H1 (cell line): ENCODE data around the gene DVL1. TPM values are rescaled to one million over a fixed set of nuclear protein-coding genes. Genes with fewer than 3 reads are reported as not detected.

Experiments used
- BCL11A ChIP-seq, 2 experiments: IDR thresholded peaks; one replicate each; pipeline ENCODE4 v1.6.1; 2011; ENCODE audit warnings: low read depth in 2 of 2, low read length in 2 of 2, mild to moderate bottlenecking in 2 of 2
- HDAC2 ChIP-seq, 2 experiments: fragments of 300-600 bp in 1 of 2; sonication (generic) in 1 of 2; IDR thresholded peaks; 2 replicates each; pipeline ENCODE4 v1.6.1; 2011 to 2012; ENCODE audit warnings: low read depth in 2 of 2, low read length in 2 of 2, mild to moderate bottlenecking in 2 of 2, moderate library complexity in 2 of 2, borderline replicate concordance in 1 of 2, inconsistent platforms in 1 of 2
- JUND ChIP-seq: IDR thresholded peaks from 2 replicates; pipeline ENCODE4 v1.6.1; 2011; ENCODE audit warnings: mild to moderate bottlenecking, improper control_type of control experiment, low read length
- KDM5A ChIP-seq: fragments of 200-600 bp; IDR thresholded peaks from 2 replicates; pipeline ENCODE4 v1.7.1; 2012; ENCODE audit warnings: mild to moderate bottlenecking, low read length, inconsistent platforms, mixed read lengths
- MAFK ChIP-seq: IDR thresholded peaks from 2 replicates; pipeline ENCODE4 v1.6.1; 2012; ENCODE audit warnings: low read depth, mild to moderate bottlenecking, improper control_type of control experiment, low read length
- POLR2A ChIP-seq, 2 experiments: IDR thresholded peaks; 1 replicate in 1 of 2; 2 replicates in 1 of 2; pipeline ENCODE4 v1.6.1; 2011; ENCODE audit warnings: low read depth in 2 of 2, low read length in 2 of 2, mild to moderate bottlenecking in 2 of 2; ENCODE audit errors: control extremely low read depth in 1 of 2
- POU5F1 ChIP-seq: IDR thresholded peaks from 2 replicates; pipeline ENCODE4 v1.6.1; 2011; ENCODE audit warnings: low read depth, mild to moderate bottlenecking, low read length, moderate library complexity
- SP2 ChIP-seq: IDR thresholded peaks from 2 replicates; pipeline ENCODE4 v1.6.1; 2012; ENCODE audit warnings: mild to moderate bottlenecking, low read length, inconsistent platforms
- polyA plus RNA-seq, 7 experiments: library from polyadenylated mRNA; depleted of rRNA in 3 of 7; stranded (reverse) in 5 of 7; unstranded in 2 of 7; fragments of >200 nt in 5 of 7; fragments of 200-250 nt in 2 of 7; gene quantifications; 1 replicate in 5 of 7; 2 replicates in 1 of 7; 4 replicates in 1 of 7; pipeline versions ENCODE4 v1.2.1 to v1.2.3, GENCODE V29; 2011 to 2013; ENCODE audit warnings: missing spikeins in 2 of 7, mixed read lengths in 2 of 7
- total RNA-seq: library from RNA; stranded (reverse); fragmentation: NEBNext Ultra II Directional; extraction: Animal tissue kit (Norgen Biotek cat#: 25700); gene quantifications from 2 replicates; pipeline ENCODE4 v1.2.1, GENCODE V29; 2021
- TF ChIP-seq, protein P1 (sequence below): fragments of 300-600 bp; sonication (generic); IDR thresholded peaks from 2 replicates; pipeline ENCODE4 v1.7.1; 2012; ENCODE audit warnings: low read length, moderate library complexity, mild to moderate bottlenecking, inconsistent platforms; ENCODE audit not compliant: insufficient replicate concordance

DVL1 gene
- total and polyA plus RNA-seq, 2 of the 8 experiments (the other 6 are each of a cell fraction or from before 2014, with no cell fraction given) = 39.4 to 58.9 TPM

GRCh38 chr1:1304331-1305299 is 44.6 kb downstream of the DVL1 start (continued):
- TF ChIP-seq, protein P1, sequence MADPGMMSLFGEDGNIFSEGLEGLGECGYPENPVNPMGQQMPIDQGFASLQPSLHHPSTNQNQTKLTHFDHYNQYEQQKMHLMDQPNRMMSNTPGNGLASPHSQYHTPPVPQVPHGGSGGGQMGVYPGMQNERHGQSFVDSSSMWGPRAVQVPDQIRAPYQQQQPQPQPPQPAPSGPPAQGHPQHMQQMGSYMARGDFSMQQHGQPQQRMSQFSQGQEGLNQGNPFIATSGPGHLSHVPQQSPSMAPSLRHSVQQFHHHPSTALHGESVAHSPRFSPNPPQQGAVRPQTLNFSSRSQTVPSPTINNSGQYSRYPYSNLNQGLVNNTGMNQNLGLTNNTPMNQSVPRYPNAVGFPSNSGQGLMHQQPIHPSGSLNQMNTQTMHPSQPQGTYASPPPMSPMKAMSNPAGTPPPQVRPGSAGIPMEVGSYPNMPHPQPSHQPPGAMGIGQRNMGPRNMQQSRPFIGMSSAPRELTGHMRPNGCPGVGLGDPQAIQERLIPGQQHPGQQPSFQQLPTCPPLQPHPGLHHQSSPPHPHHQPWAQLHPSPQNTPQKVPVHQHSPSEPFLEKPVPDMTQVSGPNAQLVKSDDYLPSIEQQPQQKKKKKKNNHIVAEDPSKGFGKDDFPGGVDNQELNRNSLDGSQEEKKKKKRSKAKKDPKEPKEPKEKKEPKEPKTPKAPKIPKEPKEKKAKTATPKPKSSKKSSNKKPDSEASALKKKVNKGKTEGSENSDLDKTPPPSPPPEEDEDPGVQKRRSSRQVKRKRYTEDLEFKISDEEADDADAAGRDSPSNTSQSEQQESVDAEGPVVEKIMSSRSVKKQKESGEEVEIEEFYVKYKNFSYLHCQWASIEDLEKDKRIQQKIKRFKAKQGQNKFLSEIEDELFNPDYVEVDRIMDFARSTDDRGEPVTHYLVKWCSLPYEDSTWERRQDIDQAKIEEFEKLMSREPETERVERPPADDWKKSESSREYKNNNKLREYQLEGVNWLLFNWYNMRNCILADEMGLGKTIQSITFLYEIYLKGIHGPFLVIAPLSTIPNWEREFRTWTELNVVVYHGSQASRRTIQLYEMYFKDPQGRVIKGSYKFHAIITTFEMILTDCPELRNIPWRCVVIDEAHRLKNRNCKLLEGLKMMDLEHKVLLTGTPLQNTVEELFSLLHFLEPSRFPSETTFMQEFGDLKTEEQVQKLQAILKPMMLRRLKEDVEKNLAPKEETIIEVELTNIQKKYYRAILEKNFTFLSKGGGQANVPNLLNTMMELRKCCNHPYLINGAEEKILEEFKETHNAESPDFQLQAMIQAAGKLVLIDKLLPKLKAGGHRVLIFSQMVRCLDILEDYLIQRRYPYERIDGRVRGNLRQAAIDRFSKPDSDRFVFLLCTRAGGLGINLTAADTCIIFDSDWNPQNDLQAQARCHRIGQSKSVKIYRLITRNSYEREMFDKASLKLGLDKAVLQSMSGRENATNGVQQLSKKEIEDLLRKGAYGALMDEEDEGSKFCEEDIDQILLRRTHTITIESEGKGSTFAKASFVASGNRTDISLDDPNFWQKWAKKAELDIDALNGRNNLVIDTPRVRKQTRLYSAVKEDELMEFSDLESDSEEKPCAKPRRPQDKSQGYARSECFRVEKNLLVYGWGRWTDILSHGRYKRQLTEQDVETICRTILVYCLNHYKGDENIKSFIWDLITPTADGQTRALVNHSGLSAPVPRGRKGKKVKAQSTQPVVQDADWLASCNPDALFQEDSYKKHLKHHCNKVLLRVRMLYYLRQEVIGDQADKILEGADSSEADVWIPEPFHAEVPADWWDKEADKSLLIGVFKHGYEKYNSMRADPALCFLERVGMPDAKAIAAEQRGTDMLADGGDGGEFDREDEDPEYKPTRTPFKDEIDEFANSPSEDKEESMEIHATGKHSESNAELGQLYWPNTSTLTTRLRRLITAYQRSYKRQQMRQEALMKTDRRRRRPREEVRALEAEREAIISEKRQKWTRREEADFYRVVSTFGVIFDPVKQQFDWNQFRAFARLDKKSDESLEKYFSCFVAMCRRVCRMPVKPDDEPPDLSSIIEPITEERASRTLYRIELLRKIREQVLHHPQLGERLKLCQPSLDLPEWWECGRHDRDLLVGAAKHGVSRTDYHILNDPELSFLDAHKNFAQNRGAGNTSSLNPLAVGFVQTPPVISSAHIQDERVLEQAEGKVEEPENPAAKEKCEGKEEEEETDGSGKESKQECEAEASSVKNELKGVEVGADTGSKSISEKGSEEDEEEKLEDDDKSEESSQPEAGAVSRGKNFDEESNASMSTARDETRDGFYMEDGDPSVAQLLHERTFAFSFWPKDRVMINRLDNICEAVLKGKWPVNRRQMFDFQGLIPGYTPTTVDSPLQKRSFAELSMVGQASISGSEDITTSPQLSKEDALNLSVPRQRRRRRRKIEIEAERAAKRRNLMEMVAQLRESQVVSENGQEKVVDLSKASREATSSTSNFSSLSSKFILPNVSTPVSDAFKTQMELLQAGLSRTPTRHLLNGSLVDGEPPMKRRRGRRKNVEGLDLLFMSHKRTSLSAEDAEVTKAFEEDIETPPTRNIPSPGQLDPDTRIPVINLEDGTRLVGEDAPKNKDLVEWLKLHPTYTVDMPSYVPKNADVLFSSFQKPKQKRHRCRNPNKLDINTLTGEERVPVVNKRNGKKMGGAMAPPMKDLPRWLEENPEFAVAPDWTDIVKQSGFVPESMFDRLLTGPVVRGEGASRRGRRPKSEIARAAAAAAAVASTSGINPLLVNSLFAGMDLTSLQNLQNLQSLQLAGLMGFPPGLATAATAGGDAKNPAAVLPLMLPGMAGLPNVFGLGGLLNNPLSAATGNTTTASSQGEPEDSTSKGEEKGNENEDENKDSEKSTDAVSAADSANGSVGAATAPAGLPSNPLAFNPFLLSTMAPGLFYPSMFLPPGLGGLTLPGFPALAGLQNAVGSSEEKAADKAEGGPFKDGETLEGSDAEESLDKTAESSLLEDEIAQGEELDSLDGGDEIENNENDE = no peak
- no peak for TF ChIP-seq KDM5A
- no peak for TF ChIP-seq HDAC2 (IDR thresholded peaks at IDR 0.05; ENCODE audit: borderline replicate concordance in 1 of 2, low read depth in 2 of 2, low read length in 2 of 2)
- TF ChIP-seq POU5F1 = no peak
- TF ChIP-seq MAFK = no peak
- peak; percentile 76; the same call in 1 of the 2 replicates for TF ChIP-seq JUND
- no peak for TF ChIP-seq SP2
- no peak for TF ChIP-seq BCL11A (IDR thresholded peaks at IDR 0.05; ENCODE audit: low read depth in 2 of 2, low read length in 2 of 2)
- TF ChIP-seq POLR2A (IDR thresholded peaks at IDR 0.05; ENCODE audit: control extremely low read depth in 1 of 2, low read depth in 2 of 2, low read length in 2 of 2) = no peak
